CMK (cell line): ENCODE results near the gene ADAM8.
A peak's percentile ranks its signal among the peaks of the same experiment; 100 is the strongest.

Experiments
- DNase-seq: peaks from one replicate; pipeline ENCODE4 v3.0.0-alpha.2; 2010; ENCODE audit warnings: low read depth

The ADAM8 gene

DNA sequence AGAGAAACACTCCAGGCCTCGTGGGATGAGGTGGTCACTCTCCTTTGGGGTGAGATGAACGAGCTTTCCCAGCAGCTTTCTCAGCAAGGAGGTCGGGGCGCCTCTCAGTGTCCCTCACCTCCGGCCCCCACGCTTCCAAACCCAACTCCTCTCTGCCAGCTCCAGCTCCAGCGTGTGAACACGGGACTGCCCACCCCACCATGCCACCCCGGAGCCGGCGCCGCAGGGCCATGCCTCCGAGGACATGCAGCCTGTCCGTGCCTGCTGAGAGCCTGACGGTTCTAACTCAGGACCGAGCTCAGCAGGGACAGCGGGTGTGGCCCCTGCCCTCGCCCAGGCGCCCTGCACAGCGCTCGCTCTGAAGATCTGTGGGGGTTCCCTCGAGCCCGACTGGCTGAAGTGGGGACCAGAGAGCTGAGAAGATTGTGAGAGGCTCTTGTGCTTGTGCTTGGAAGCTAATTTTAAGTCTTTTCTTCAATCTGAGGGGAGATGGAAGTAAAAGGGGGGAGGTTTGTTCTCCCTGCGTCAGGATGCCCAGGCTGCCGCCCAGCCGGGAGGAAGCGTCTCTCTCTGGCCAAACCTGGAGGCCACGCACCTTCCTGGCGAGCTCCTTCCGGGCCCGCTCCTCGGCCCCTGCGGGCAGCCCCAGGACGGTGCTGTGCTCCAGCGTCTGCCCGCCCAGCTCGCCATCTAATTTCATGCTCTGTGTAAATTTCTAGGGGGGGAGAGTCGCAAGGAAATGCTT lies 5.1 kb upstream of the ADAM8 start:
- DNase-seq = no peak

DNA sequence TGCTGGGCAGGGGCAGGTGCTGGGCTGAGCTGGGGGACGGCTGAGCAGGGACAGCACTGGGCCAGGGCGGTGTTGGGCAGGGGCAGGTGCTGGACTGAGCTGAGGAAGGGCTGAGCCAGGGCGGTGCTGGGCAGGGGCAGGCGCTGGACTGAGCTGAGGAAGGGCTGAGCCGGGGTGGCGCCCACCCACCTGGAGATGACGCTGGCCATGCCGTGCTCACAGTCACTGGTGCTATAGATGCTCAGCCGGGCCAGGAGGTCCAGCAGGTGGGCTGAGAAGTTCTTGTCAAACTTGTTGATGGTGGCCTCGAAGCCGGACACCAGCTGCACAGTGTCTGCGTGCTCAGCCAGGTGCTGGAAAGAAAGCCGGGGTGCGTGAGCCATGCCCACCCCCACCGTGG lies 4.4 kb upstream of the ADAM8 start:
- DNase-seq = no peak

DNA sequence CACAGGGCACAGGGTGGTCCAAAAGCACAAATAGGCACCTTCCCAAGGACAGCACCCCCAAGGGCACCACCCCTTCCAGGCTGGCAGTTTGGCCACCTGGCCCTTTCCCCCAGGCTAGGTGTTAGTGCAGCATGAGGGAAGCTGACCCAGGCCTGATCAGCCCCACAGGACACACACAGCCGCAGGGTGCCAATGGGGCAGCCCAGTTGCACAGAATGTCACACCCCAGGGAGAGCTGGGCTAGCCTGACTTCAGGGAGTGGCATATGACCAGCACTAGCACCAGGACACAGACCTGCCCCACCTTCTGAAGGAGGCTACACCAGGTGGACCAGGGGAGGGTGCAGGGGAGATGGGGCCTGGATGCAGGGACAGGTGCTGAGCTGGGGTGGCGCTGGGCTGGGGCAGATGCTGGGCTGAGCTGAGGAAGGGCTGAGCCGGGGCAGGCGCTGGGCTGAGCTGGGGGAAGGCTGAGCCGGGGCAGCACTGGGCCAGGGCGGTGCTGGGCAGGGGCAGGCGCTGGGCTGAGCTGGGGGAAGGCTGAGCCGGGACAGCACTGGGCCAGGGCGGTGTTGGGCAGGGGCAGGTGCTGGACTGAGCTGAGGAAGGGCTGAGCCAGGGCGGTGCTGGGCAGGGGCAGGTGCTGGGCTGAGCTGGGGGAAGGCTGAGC lies 3.9 kb upstream of the ADAM8 start:
- DNase-seq = no peak

DNA sequence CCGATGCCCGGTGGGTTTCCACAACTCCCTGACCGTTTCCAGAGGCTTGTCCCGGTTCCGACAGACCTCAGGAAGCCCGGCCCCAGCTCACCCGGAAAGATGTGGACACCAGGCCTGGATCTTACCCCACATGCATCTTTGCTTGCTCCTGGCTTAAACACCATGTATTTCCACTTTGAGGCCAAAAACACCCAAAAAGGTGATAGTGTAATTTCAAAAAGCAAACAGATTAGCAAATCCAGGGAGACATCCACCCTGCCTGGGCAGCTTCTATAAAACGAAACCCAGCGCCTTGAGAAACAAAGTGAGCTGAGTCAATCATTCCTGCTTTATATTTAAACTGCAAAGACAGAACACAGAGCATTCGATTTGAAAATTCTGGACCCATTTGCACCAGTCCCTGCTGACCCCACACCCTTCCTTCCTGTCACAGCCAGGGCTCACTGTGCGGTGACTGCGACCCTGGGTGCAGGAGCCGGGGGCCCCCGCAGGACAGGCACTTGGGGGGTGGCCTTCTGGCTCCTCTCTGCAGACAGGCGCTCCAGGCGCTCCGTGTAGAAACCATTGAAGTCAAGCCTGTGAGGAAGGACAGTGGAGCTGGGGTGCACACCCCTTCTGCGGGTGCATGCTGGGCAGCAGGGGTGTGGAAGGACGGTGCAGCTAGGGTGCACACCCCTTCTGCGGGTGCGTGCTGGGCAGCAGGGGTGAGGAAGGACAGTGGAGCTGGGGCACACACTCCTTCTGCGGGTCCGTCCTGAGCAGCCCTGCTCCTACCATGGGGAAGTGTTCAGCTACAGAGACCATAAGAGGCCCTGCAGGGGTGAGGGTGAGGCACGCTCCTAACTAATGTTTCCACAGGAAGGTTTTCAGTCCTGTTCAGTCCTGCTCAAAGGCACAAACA lies 2.9 kb upstream of the ADAM8 start:
- DNase-seq = no peak

DNA sequence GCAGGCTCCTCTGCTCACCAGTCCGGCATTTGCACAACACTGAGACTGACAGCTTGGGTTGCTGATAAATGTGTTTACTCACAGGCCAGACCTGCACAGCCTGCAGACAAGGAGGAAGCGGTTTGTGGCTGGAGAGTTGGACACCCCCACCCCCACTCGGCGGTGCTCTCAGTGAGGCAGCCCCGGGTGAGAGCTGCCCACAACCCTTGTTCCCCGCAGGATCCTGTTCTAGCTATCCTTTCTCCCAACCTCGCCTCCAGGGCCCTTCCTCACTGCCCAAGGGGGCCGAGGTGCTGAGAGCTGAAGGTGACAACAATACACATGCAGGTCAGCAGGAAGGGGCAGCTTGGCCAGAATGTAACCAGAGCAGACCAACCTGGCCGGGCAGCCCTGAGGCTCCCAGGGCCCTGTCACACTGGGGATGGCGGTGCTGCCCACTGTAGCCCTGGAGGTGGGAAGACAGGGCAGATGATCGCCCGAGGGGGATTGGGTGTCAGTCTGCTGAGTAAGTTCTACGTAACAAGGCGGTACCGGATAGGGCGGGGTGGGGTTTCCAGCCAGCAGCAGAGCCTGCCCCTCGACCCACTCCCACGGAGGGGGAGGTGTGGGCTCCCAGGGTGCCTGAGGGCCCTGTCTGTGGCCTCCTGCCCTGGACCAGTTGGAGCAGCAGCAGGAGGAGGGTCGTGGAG lies 2.1 kb upstream of the ADAM8 start:
- DNase-seq = peak; percentile 89

DNA sequence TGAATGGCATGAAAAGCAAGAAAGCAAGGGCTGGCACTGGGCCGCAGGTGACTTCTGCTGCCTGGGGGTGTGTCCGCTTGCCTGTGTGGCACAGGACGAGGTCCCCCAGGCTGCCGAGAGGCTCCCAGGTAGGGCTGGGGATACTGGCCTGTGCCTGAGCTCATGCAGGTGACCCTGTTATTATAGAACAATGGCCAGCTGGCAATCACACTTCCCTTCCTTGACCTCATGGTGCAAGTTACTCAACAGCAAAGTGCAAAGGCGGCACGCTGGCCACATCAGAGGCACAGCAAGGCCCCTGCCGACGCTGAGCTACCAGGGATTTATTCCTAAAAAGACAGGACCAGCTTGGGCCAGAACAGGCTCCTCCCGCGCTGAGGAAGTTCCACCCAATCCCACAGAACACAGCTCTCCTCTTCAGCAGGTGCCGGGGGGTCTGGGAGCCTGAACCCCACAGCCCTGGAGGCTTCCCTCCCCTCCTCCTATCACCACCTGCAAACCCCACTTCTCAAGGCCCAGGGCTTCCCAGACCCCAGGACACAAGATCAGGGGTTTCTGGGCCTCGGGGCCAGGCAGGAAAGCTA lies 1.4 kb upstream of the ADAM8 start:
- no peak for DNase-seq

DNA sequence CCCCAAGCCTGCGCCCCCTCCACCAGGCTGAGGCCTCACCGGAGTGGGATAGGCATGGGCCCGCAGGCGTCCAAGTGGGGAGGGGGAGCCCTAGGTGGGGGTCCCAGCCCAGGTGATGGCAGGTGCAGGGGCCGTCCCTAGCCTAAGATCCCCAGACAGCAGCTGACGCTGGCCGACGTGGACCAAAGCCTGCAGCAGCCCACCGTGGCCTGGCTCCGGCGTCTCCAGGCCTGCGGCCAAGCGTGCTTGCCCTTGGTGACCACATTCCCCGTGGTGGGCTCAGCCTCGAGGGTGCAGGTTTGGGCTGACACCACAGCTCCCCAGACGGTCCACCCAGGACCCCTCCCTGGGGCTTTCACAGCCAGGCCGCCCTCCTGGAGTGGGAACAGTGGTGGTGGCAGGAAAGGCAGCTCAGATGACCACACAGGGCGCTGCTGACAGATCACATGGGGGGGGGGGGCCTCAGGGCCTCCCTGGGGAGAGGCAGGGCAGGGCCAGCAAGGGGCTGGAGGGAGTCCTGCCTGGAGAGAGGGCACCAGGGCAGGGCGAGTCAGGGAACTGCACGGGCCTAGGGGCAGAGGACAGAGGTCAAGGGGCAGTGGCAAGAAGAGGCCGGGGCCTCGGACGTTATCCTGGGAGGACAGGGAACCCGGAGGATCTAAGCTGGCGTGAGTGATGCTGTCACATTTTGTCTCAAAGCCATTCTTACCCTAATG lies 767 bp upstream of the ADAM8 start:
- DNase-seq = no peak

DNA sequence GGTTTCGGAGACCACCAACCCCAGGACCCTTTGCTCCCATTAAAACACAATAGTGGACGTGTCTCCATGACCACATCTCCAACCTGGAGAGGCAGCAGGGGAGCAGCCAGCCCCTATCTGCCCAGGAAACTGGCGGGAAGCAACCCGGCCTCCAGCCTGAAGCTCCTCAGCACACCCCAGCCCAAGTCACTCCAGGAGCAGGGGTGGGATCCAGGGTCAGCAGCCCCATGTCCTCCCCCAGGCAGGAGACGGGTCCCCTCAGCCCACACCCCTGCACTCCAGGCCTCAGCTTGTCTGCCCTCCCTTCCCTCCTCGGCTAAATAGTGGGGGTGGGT lies 601 bp downstream of the ADAM8 start:
- DNase-seq = no peak

DNA sequence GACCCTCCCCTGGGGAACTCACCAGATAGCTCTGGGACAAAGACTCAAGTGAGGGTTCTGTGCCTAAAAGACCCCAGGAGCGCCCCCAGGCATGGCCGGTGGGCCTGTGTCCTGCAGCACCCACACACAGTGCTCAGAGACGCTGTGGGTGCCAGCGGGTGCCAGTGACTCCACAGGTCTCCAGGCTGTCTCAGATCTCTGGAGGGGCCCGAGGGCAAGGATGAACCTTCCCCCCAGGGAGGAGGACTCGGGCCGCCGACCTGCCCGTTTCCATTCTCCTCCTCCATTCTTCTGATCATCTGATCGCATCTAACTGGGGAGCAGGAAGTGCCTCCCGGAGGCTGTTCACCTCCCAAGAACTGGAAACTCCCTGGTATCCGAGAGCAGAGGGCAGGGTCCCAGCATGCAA lies 980 bp downstream of the ADAM8 start:
- DNase-seq = no peak

DNA sequence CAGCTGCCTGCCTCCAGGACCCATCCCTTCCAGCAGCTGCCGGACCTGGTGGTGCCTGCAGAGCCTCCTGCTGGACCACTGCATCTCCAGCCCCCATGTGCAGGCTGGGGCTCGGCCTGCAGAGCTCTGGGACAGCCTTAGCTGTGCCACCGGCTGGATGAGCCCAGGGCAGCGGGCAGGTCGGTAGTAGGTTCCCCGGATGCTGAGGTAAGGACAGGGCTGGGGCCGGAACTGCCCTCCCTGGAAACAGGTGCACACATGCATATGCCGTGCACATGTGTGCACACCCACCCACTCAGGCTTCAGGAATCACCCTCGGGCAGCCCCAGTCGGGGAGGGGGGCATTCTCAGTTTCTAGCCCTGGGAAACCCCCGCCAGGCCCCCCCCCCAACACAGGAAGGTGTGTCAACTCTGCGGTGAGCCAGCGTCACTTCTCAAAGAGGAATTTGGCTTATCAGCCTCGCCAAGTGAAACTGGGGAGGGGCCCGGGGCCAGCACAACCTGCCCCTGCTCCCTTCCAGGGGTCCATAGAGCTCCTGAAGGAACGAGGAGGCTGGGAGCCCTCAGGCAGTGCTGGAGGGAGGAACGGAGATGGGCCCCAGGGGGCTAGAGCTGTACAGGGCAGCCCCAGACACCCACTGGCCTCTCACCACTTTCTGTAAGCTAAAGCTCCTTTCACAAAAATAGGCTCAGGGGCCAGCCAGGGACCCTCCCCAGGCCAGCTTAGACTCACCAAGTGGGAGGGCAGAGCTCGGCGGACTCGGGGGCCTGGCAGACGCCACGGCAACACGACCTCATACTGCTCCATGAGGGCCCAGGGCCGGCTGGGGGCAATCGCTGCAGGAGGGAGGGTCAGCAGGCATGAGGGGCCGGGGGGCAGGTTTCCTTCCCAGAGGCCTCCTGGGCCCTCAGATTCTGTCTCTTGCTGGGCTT lies 1.7 kb downstream of the ADAM8 start:
- DNase-seq = no peak

DNA sequence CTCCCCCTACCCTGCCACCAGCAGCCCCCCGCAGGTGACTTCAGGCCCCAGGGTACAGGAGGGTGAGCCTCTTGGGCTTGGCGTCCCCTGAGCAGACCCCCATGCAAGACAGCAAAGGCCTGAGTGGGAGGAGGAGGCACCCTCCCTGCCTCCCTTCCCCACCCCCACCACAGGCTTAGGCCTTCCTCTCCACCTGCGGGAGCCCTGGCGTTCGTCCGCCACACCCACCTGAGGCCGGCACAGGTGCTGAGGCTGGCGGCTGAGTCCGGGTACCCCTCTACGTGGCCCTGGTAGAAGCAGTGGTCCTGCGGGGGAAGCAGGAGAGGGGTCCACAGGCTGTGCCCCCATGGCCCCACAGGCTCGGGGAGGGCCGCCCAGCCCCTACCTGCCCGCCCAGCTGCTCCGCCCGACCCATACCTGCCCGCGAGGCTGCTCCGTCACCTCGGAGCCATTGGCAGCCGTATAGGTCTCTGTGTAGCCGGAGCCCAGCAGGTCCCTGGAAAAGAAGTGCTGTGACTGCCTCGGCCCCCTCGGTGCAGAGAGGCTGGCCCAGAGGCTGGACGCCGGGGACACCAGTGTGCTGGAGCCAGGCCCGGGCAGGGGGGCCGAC lies 3.0 kb downstream of the ADAM8 start:
- no peak for DNase-seq

DNA sequence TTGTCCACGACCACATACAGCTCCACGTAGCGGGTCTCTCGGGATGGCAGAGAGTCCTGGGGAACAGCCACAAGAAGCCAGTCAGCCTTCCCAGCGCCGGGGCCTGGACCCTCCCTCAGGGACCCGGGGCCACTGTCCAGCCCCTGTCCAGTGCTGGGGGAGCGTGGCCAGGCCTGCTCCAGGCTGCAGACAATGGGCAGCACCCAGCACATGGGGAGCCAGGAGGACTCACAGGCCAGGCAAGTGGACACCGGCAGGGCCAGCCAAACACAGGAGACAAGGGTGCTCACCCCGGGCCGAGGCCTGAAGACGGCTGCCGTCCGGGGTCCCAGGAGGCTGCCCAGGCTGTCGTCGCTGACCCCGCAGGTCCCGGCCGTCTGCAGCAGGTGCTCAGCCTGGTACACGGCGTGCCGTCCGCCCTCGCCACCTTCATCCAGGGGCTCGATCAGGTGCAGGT lies 3.7 kb downstream of the ADAM8 start:
- no peak for DNase-seq

DNA sequence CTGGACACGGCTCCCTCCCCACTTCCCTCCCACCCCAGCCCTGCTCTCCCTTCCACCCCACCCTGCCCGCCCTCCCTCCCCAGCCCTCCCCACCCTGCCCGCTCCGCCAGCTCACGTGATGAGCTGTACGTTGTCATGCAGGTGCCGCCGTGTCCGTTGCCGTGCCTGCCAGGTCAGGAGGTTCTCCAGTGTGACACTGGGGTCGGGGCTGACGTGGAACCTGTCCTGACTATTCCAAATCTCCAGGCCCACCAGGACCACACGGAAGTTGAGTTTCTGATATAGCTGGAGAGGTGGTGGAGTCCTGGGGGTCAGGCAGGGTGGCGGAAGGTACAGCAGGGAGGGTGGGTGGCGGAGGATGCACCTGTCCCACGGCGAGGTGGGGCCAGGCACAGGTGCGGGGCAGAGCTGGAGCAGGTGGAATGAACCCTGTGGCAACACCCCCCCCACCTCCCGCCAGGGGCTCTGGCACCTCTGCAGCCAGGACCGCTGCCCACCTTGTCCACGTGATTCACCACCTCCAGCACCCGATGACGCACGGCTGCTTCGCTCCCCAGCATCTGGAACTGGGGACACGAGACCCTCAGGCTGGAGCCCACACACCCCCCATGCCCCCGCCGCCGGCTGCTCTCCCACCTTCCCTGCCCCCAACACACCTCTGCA lies 4.2 kb downstream of the ADAM8 start:
- DNase-seq = no peak

DNA sequence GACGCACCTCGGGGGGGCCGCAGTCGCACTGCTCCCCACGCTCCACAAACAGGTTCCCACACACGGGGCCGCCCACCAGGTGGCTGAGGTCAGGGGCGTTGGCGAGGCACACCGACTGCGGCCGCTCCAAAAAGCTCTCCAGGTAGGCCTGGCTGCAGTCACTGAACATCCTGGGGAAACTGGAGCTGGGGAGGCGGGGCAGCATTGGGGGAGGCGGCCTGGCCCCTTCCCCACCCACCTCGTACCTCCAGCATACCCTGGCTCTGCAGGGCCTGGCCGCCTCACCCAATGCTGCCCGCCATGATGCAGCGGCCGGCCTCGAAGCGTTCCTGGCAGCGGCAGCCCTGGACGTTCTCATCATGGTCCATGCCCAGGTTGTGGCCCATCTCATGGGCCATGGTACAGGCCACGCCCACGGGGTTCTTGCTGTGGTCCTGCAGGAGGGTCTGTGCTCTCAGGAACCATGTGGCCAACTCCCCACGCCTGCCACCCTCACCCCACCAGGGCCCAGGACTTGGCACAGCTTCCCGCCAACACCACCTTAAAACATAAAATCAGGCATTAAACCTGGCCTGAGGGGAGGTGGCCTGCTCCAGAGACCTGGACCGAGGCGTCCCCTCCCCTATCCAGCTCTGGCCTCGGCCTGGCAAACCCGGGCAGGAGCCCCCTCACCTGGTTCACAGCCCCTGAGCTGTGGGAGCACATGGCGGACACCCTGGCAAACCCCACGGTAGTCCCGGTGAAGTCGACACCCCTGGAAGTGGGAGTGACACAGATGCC lies 5.0 kb downstream of the ADAM8 start:
- DNase-seq = no peak

DNA sequence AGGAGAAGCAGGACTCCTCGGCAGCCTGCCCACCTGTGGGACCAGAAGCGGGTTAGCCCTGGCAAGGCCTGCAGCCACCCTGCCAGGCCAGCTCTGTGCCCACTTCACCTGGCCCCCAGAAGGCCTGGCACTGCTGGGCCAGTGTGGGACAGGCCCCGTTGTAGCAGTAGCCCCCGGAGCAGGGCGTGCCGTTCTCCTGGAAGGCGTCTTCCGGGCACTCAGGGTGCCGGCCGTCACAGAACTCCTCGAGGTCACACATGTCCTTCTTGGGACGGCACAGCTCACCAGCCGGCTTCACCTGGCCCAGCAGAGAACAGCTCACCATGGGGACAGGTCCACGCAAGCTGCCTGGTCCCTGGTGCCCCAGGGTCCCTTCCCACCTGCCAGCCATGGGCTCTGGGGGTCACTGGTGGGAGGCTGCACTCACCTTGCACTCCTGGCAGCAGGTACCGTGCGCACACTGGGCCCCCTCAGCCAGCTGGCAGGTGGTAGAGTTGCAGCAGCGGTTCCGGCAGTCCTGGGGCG lies 5.8 kb downstream of the ADAM8 start:
- DNase-seq = no peak

DNA sequence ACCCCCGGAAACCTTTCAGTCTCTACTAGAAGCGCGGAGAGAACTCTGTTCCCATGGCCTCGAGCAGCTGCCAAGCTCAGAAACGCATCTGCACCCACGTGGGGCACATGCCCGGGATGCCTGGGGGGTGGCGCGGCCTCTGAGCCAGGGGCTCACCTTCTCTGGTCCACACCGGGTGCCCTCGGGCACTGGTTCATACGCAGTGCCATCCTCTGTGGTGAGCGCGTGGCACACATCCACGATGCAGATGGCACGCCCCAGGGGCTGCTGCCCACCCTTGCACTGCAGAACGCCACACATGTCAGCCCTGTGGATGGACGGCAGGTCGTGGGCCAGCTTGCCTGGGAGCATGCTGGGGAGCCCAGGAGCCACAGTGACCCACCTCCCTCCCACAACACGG lies 6.5 kb downstream of the ADAM8 start:
- DNase-seq = no peak

DNA sequence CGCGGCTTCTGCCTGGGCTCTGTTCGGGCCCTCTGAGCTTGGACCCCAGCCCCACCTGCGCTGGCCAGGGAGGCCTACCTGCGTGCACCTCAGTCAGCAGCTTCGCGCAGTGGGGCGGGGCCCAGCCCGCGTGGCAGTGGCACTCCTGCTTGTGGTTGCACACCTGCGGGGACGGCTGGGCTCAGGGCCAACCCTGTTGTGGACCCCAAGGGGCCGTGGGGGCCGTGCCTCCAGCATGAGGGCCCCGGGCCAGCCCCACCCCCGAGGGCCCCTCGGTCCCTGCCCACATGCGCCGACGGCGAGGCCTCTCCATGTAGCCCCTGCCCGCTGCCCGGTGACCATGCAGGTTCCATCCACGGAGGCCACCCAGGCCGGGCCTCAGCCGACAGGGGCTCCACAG lies 7.3 kb downstream of the ADAM8 start:
- DNase-seq = no peak

DNA sequence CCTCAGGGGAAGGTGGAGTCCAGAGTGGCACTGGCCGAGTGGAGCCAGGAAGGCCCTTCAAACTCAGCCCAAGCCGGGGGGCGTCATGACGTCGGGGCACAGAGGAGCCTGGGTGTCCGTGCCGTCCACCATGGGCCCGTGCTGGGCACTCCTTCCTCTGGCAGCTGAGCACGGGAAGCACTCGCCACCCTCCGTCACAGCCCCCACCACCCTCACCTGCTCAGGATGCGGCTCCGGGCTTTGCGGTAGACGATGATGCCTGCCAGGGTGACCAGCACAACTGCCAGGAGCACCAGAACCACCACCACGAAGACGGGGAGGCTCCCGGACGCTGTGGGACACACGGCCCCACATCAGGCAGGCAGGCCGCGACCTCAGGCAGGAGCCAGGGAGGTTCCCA lies 8.1 kb downstream of the ADAM8 start:
- no peak for DNase-seq
